IPS-18c (cell line): ENCODE measurements around the gene WNT7B.

Experiments used
- H3K4me3 ChIP-seq: 2 replicates; pipeline ENCODE4 v1.7.0; 2013; ENCODE audit warnings: low read depth, mild to moderate bottlenecking, low read length, moderate library complexity; ENCODE audit not compliant: insufficient read depth
- H3K9me3 ChIP-seq: one replicate; pipeline ENCODE4 v1.6.1; 2013; ENCODE audit warnings: mild to moderate bottlenecking, low read length, moderate library complexity; ENCODE audit not compliant: control insufficient read depth, insufficient read depth

The WNT7B gene

DNA sequence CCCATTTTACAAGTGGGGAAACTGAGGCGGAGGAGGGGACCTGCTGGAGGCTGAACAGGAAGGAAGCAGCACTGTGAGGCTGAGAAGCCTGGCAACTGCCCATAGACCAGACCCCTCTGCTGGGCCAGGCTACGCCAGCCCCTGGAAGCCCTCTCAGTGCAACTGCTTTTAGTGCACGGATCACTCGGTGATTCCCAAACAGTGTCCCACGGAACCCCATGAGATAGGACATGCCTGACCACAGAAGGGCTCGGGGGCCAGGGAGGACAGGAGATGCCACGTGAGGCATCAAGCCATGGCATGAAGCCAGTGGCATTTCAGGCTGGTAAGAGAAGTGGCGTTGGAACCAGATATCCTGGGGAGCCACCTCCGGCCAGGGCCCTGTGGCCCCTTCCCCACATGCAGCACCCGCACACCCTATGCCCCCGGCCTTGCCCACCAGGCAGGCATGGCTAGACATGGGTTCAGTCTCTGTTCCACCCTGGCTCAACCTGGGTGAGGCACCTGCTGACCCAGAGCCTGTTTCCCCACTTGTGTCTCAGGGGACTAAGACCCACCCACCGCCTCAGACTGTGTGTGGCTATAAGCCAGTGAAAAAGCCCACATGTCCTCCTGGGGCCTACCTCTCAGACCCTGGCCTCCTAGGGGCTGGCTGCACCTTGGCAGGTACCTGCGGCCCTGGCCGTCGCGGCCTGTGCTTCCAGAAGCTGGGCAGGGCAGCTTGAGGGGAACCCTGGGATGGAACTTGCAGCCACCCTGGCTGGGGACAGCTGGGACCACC is 84.1 kb downstream of the WNT7B start:
- no peaks in the 10 kb centered on the region for H3K9me3 ChIP-seq
- no peak overlapping the region for H3K4me3 ChIP-seq

DNA sequence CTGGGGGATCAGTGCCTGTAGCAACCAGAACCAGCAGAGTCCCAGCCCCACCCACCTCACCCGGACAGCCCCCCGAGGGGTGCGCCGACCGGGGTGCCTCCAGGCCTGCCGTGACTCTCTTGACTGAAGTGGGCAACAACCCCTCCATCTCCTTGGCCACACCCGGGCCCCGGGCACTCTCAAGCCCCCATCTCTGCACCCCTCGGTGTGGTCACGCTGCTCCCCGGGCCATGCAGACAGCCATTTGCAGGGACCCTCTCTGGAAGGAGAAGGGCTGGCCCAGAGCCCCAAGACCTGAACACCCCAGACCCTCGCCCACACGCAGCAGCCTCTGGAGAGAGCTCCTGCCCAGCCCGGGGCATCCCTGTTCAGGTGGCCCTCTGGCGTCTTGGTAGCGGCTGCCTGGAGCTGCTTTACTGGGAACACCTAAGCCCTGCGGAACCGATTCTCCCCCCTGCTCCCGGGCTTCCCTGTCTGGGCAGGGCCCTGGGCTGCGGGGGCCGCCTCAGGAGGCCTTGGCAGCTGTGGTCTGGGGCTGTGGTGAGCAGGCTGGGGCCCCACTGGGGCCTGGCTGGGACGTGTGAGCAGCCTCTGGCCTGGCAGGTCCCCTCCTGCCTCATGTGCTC is 84.9 kb downstream of the WNT7B start:
- no peak overlapping the region for H3K4me3 ChIP-seq

GRCh38 chr22:45891471-45891995 is 85.4 kb downstream of the WNT7B start:
- H3K9me3 ChIP-seq, result no peaks in the 10 kb centered on the region
- H3K4me3 ChIP-seq, result no peak overlapping the region

More for the DNA sequence above, 84.9 kb downstream of the WNT7B start:
- no peaks in the 10 kb centered on the region for H3K9me3 ChIP-seq

- no peak overlapping the region for H3K4me3 ChIP-seq
- no peaks in the 10 kb centered on the region for H3K9me3 ChIP-seq
Measured at GRCh38 chr22:45891021-45891421, 85.9 kb downstream of the WNT7B start.

GRCh38 chr22:45890351-45890635 is 86.7 kb downstream of the WNT7B start:
- no peaks in the 10 kb centered on the region for H3K9me3 ChIP-seq
- H3K4me3 ChIP-seq, result no peak overlapping the region

DNA sequence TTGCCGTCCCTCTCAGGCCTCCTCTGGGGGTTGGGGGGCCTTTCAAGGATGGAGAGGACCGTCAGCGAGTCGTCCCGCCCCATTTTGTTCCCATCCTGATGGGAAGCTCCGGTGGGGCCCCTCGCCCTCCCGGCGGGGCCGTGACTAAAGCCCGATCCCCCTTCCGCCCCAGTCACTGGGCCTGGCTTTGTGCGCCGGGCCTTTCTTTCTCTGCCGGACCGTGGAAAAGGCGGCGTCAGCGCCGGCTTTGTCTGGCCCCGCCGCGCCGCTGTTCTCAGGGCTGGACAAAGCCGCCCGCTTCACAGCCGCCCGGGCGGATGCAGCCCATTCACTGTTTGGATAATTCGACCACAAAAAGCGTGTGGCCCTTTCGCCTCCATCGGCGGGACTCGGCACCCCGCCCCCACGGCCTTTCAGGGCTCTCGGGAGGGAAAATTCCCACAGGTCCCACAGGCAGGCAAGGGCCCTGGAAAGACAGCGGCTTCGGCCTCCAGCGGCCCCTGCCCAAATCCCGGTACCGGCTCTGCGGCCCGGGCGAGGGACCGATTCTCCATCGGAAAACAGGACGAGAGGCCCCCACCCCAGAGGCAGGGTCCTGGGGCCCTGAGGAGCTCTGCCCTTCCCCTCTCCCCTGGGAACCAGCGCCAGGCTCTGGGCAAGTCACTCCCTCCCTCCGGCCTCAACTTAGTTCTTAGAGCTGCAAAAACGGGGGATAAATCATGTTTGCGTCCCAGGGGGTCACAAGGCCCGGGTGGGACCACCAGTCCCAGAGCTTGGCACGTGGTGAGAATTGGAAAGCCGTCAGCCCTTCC is 87.2 kb downstream of the WNT7B start:
- Histone ChIP-seq H3K9me3 (no peaks in the 10 kb centered on the region), H3K4me3 (no peak overlapping the region)

DNA sequence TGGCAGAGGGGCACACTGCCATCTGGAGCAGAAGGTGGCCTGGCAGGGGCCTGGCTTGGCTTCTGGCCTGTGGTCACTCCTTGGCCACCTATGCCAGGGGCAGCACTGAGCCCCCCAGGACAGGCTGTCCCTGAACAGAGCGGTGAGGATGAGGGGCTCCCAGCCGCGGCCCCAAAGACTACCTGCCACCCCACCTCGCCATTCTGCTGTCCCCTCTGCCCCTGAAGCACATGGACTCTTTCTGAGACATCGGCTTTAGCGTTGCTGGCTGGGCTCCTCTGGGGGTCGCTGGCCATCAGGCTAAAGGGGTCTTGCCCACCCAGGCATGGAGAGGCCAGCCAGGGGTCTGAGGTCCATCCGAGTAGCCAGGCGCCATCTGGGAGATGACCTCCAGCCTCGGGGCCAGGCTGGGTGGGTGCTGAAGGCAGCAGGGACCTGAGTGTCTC is 87.8 kb downstream of the WNT7B start:
- Histone ChIP-seq H3K4me3 (no peak overlapping the region), H3K9me3 (no peaks in the 10 kb centered on the region)

- no peak overlapping the region for H3K4me3 ChIP-seq
- H3K9me3 ChIP-seq, result no peaks in the 10 kb centered on the region
Measured at GRCh38 chr22:45888221-45889092, 88.5 kb downstream of the WNT7B start.

DNA sequence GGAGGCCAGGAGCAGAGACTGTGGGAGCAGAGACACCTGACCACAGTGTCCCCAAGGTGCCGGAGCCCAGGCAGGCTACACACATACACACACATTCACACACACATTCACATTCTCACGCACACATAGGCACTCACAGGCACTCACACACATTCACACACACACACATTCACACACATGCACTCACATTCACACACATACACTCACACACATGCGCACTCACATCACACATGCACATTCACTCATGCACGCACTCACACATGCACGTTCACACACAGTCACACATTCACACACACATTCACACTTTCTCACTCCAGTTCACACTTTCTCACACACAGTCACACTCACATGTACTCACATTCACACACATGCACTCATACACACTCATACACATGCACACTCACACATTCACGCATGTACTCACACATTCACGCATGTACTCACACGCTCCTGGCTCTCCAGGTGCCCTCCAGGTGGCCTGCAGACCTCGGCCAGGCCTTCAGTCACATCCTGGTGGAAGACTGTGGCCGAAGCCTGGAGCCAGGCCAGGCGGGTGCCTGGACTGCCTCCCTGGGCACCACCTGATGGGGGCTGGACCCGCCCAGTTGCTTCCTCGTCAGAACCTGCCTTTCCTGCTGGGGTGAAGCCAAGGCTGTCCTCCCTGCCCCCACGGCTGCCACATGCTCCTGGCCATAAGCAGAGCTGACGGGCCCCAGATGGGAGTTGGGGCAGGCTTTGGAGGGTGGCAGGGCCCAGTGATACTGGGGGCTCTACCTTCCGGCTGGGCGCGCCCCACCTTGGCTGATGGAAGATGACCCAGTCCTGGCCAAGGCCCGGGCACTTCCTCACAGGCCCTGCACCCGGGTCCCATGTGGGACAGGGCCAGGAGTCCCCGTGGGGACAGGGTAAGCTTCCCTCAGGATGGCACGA is 89.5 kb downstream of the WNT7B start:
- Histone ChIP-seq H3K9me3 (peaks cover 2% of the 10 kb centered on the region), H3K4me3 (no peak overlapping the region)

- peaks cover 2% of the 10 kb centered on the region for H3K9me3 ChIP-seq
- no peak overlapping the region for H3K4me3 ChIP-seq
Measured at GRCh38 chr22:45886540-45886939, 90.4 kb downstream of the WNT7B start.

GRCh38 chr22:45885941-45886395 is 91.0 kb downstream of the WNT7B start:
- Histone ChIP-seq H3K4me3 (no peak overlapping the region), H3K9me3 (peaks cover 2% of the 10 kb centered on the region)

DNA sequence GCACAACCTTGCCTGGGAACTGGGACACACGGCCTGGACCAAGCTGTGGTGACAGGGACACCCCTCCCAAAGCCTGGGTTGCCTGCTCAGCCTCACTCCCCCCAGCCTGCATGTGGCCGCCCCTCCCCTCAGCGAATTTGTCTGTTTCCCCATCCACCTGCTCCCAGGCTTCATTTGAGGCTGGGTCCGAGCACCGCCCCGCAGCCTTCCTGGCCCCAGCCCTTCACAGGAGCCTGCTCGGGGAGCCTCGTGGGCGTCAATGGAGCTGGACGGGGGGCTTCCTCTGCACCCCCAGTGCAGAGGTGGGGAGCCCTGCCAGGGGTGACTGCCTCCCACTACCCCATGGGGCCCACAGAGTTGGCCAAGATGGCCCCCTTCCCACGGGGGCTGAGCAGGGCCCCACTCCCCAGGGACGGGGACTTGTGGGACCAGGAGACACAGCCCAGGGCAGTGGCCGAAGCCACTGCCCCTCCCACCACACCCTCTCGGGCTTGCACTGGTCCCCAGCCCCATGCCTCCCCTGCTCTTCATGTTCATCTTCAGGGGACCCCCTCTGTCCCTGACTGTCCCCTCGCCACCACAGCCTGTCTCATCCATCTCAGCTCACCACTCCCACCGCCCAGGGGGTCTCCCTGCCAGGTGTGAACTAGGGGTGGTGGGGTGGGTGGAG is 91.7 kb downstream of the WNT7B start:
- H3K9me3 ChIP-seq, result peaks cover 2% of the 10 kb centered on the region
- H3K4me3 ChIP-seq, result no peak overlapping the region

GRCh38 chr22:45884201-45885062 is 92.5 kb downstream of the WNT7B start:
- H3K9me3 ChIP-seq, result peaks cover 2% of the 10 kb centered on the region

DNA sequence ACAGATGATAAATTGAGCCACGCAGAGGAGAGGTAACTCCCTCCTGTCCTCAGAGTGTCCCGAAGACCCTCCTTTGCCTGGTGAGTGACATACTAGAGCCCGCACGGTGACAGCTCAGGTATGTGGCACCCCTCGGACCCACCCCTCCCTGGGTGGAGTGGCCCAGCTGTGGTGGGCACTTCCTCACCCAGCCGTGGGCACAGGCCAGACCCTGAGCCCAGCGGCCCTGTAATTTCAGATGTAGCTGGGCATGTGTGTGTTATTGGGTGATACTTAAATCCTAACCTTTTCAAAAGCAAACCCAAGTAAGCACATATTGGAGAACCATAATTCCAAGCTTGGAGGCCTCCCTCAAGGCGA is 93.2 kb downstream of the WNT7B start:
- H3K4me3 ChIP-seq, result no peak overlapping the region
- H3K9me3 ChIP-seq, result peaks cover 2% of the 10 kb centered on the region

More at GRCh38 chr22:45884201-45885062, 92.5 kb downstream of the WNT7B start:
- no peak overlapping the region for H3K4me3 ChIP-seq
